Ecto neural progenitor cell (in vitro differentiated cells): ENCODE results near the gene PLEKHG2.

Experiments
- DNase-seq: peaks from one replicate; pipeline ENCODE4 v3.0.0-alpha.2; 2018; ENCODE audit warnings: low spot score

PLEKHG2 gene

GRCh38 chr19:39385629-39386411, 26.6 kb upstream of the PLEKHG2 start:
- DNase-seq, result no peak

- no peak for DNase-seq
Observed at GRCh38 chr19:39386557-39386956, 25.9 kb upstream of the PLEKHG2 start.

GRCh38 chr19:39388657-39389056, 23.8 kb upstream of the PLEKHG2 start:
- DNase-seq, result no peak

- no peak for DNase-seq
Observed at GRCh38 chr19:39389631-39390414, 22.6 kb upstream of the PLEKHG2 start.

- DNase-seq, result no peak
Observed at GRCh38 chr19:39390451-39390750, 22.1 kb upstream of the PLEKHG2 start.

- DNase-seq, result peak; percentile 95
Observed at GRCh38 chr19:39390751-39391437, 21.6 kb upstream of the PLEKHG2 start, which contains the start of the genes MED29 and PAF1. MED29 (plus strand) TSS chr19:39391378; CDS start chr19:39391423, 45 bp downstream. PAF1 (minus strand) TSS chr19:39391106; CDS start chr19:39390864, 242 bp downstream.

- DNase-seq, result peak; percentile 89
Observed at GRCh38 chr19:39397360-39398296, 14.8 kb upstream of the PLEKHG2 start.

GRCh38 chr19:39398297-39398864, 14.1 kb upstream of the PLEKHG2 start:
- DNase-seq, result no peak

- no peak for DNase-seq
Observed at GRCh38 chr19:39399668-39400050, 12.8 kb upstream of the PLEKHG2 start.

- DNase-seq, result no peak
Observed at GRCh38 chr19:39400061-39400460, 12.4 kb upstream of the PLEKHG2 start.

- DNase-seq, result no peak
Observed at GRCh38 chr19:39401070-39401548, 11.4 kb upstream of the PLEKHG2 start.

- DNase-seq, result no peak
Observed at GRCh38 chr19:39401549-39402345, 10.7 kb upstream of the PLEKHG2 start.

GRCh38 chr19:39402346-39403300, 9.8 kb upstream of the PLEKHG2 start:
- peak; percentile 93 for DNase-seq

GRCh38 chr19:39403331-39404312, 8.8 kb upstream of the PLEKHG2 start:
- DNase-seq, result peak; percentile 88

GRCh38 chr19:39405261-39405957, 7.1 kb upstream of the PLEKHG2 start:
- DNase-seq, result no peak

GRCh38 chr19:39405958-39406655, 6.4 kb upstream of the PLEKHG2 start:
- DNase-seq, result no peak
